ENCODE data around the gene EPO. TPM values are rescaled to one million over a fixed set of nuclear protein-coding genes. Genes with fewer than 3 reads are reported as not detected.

Gene EPO
- total RNA-seq, 1 experiment from 2014 or later: not detected

GRCh38 chr7:100680576-100681271 is 39.5 kb upstream of the EPO start:
- ChIA-PET CTCF (interaction anchor here (0.7 to 1.4 kb wide), 3 partner anchors 11 to 68 kb away, joined by 3 to 8 read pairs (median 5); no protein-coding TSS in a partner anchor), POLR2A (interaction anchor here (0.5 to 0.7 kb wide), 2 partner anchors 27 to 211 kb away, joined by 3 to 6 read pairs; no protein-coding TSS in a partner anchor)
- intact Hi-C loops (cut with micrococcal nuclease; ENCODE audit: unreplicated experiment): loop anchor here (10.0 kb wide), 1 partner anchor 46 kb away; no protein-coding TSS in a partner anchor
- Histone ChIP-seq H3K36me3 (ENCODE audit: control insufficient read depth, insufficient read depth, low read length) (no peaks in the 10 kb centered on the region; the same call in 1 of the 2 replicates), H3K9me3 (ENCODE audit: control insufficient read depth, insufficient read depth, low read depth, low read length) (no peaks in the 10 kb centered on the region), H3K4me1 (ENCODE audit: control insufficient read depth, insufficient read depth, low read length) (peaks cover 57% of the 10 kb centered on the region), H3K27me3 (ENCODE audit: control insufficient read depth, insufficient read depth, low read length) (no peaks in the 10 kb centered on the region), H3K4me3 (ENCODE audit: low read depth in 2 of 2, low read length in 2 of 2) (no peak overlapping the region), H3K27ac (ENCODE audit: low read length) (peak overlapping the region; percentile 75)
- DNase-seq (ENCODE audit: low read depth, low spot score): no peak
- ATAC-seq: peak; percentile 35; the same call in 1 of the 2 replicates
- peak; percentile 71 for TF ChIP-seq POLR2AphosphoS5 (IDR thresholded peaks at IDR 0.05; ENCODE audit: low read depth, low read length)
- TF ChIP-seq, protein P1, sequence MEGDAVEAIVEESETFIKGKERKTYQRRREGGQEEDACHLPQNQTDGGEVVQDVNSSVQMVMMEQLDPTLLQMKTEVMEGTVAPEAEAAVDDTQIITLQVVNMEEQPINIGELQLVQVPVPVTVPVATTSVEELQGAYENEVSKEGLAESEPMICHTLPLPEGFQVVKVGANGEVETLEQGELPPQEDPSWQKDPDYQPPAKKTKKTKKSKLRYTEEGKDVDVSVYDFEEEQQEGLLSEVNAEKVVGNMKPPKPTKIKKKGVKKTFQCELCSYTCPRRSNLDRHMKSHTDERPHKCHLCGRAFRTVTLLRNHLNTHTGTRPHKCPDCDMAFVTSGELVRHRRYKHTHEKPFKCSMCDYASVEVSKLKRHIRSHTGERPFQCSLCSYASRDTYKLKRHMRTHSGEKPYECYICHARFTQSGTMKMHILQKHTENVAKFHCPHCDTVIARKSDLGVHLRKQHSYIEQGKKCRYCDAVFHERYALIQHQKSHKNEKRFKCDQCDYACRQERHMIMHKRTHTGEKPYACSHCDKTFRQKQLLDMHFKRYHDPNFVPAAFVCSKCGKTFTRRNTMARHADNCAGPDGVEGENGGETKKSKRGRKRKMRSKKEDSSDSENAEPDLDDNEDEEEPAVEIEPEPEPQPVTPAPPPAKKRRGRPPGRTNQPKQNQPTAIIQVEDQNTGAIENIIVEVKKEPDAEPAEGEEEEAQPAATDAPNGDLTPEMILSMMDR (IDR thresholded peaks at IDR 0.05): no peak
- TF ChIP-seq SIN3A (IDR thresholded peaks at IDR 0.05; ENCODE audit: borderline replicate concordance, insufficient read depth, low read depth, low read length): no peak
- TF ChIP-seq REST (IDR thresholded peaks at IDR 0.05; ENCODE audit: insufficient read depth in 1 of 2, low read depth in 2 of 2, low read length in 1 of 2): no peak
- TSS peak; percentile 70 for BruUV-seq (replicated peaks)
- in situ Hi-C loops (cut with HindIII; ENCODE audit: low pct_unique_long_range_greater_than_20kb, low sequenced_read_pairs): no loop called here

GRCh38 chr7:100681491-100682227 is 38.6 kb upstream of the EPO start:
- Histone ChIP-seq H3K4me1 (ENCODE audit: control insufficient read depth, insufficient read depth, low read length) (peaks cover 54% of the 10 kb centered on the region), H3K9me3 (ENCODE audit: control insufficient read depth, insufficient read depth, low read depth, low read length) (no peaks in the 10 kb centered on the region), H3K27ac (ENCODE audit: low read length) (no peak overlapping the region; the same call in 1 of the 2 replicates), H3K36me3 (ENCODE audit: control insufficient read depth, insufficient read depth, low read length) (no peaks in the 10 kb centered on the region; the same call in 1 of the 2 replicates), H3K4me3 (ENCODE audit: low read depth in 2 of 2, low read length in 2 of 2) (no peak overlapping the region), H3K27me3 (ENCODE audit: control insufficient read depth, insufficient read depth, low read length) (no peaks in the 10 kb centered on the region)
- intact Hi-C loops (cut with micrococcal nuclease; ENCODE audit: unreplicated experiment): loop anchor here (10.0 kb wide), 1 partner anchor 47 kb away; no protein-coding TSS in a partner anchor
- in situ Hi-C loops (cut with HindIII; ENCODE audit: low pct_unique_long_range_greater_than_20kb, low sequenced_read_pairs): no loop called here
- TF ChIP-seq TCF7L2 (IDR thresholded peaks at IDR 0.05; ENCODE audit: low read depth, low read length): no peak
- TF ChIP-seq, protein P1 (IDR thresholded peaks at IDR 0.05): no peak
- no peak for TF ChIP-seq REST (IDR thresholded peaks at IDR 0.05; ENCODE audit: insufficient read depth in 1 of 2, low read depth in 2 of 2, low read length in 1 of 2)
- TF ChIP-seq SIN3A (IDR thresholded peaks at IDR 0.05; ENCODE audit: borderline replicate concordance, insufficient read depth, low read depth, low read length): no peak
- no peak for TF ChIP-seq POLR2AphosphoS5 (IDR thresholded peaks at IDR 0.05; ENCODE audit: low read depth, low read length)
- ChIA-PET POLR2A (no interaction called here), CTCF (interaction anchor here (1.2 to 1.4 kb wide), 2 partner anchors 10 to 49 kb away, joined by 3 to 5 read pairs; no protein-coding TSS in a partner anchor)
- BruUV-seq (replicated peaks): no TSS peak
- DNase-seq (ENCODE audit: low read depth, low spot score): no peak
- no peak for ATAC-seq

All from Panc1 (cell line).